Activated T-cell treated with anti-CD3 and anti-CD28 coated beads, Interleukin-2, amount 50 U/mL, for 1 hour (primary cell): ENCODE data around the gene AGPAT1.
"Not testable (repeated sequence)": the region's sequence is repeated elsewhere in the genome, so short reads cannot be mapped to it uniquely, and the experiment has no call there.

ENCODE experiments used
- DNase-seq: peaks from one replicate; pipeline ENCODE4 v3.0.0-alpha.2; 2020

Gene AGPAT1, protein sequence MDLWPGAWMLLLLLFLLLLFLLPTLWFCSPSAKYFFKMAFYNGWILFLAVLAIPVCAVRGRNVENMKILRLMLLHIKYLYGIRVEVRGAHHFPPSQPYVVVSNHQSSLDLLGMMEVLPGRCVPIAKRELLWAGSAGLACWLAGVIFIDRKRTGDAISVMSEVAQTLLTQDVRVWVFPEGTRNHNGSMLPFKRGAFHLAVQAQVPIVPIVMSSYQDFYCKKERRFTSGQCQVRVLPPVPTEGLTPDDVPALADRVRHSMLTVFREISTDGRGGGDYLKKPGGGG

DNA sequence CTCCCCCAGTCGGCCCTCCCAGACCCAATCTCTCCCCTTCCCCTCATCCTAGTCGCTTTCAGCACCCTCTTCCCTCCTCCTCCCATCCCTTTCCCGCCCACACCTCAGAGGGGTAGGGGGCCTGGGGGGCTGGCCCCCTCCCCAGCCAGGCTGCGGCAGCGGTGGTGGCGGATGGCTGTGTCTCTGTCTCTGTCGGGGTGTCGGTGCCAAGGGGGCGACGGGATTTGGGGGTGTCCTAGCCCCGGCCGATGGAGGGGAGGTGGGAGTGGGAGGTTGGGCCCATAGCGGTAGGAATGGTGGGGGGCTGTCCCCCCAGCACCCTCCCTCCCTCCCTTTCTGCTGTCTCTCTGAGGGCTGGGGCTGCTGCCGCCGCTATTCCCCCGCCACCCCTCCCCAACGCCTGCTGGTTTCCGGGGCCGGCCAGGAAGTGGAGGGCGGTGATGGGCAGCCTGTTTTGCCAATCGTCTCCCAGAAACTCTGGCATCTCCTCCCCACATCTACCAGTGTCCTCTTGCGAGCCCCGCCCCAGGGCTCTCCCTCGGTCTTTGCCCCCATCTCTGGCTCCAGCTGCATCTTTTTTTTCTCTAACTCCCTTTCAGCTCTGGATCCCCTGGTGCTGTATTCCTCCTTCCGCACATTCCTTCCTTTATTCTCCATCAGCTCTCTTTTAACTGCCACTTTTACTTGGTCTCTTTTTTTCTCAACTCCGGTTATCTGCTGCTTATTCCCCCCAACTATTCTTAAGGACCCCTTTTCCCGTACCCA lies at the start of gene AGPAT1:
AGPAT1 (minus strand) TSS at position 374 of the 765 bp plus-strand sequence. CDS start 4,588 bp downstream, outside the sequence.
- DNase-seq = peak; percentile 97

DNA sequence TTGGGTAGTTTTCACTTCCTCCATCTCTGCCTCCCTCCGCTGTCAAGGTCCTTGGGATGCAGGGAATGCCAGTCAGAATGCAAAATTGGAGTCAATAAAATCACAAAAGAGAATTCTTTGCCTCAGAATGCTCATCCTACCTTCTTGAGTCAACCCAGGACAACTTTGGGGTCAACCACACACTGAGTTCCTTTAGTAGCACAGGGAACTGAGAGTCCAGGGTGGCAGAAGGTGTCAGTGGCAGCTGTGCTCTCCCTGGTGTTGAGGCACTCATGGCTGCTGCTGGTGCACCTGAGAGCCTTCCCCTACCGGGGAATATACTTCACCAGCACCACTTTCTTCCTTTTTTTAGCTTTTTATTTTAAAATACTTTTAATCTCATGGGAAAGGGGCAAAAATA lies 48.8 kb upstream of the AGPAT1 start:
- no peak for DNase-seq

GRCh38 chr6:32223258-32224235 lies 47.7 kb upstream of the AGPAT1 start, which contains the start of gene NOTCH4:
Gene NOTCH4, minus strand, starts transcription at chr6:32224067. Its CDS starts 139 bp downstream, at chr6:32223928.
- DNase-seq = no peak

DNA sequence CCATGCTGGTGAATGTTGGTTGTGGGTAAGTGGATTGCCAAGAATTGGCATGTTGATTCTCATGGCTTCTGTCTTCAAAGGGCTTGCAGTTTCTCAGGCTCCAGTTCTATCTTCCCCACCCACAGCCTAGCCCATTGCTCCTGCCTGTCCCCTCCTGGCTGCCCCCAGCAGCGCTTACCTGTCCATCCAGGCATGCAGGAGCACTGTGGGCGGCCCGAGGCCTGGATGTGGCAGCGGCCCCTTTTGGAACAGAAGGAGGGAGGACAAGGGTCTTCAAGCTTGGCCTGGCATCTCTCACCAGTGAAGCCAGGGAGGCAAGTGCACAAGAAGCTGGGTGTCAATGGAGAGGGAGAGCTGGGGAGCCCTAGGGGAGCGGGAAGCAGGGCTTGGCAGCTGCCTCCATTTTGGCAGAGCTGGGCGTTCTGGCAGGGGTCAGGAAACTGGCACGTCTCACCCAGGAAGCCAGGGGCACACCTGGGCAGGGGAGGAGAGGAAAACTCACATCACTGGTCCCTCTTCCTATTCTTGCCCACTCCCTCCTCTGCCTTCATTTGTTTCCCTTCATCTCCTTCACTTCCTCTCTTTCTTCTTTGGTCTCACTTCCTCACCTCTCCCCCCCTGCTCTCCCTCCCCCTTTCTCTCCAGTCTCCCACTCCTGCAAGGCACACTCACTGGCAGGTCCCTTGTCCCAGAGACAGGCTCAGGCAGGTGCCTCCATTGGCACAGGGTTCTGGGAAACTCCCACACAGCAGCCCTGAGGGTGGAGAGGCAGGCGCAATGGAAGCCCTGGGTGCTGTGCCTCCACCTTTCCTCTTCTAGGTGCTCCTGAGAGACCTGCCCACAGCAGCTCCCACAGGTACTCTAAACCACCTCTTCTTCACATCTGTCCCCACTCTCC lies 46.7 kb upstream of the AGPAT1 start:
- DNase-seq = no peak

GRCh38 chr6:32220021-32220420 lies 44.1 kb upstream of the AGPAT1 start:
- no peak for DNase-seq

DNA sequence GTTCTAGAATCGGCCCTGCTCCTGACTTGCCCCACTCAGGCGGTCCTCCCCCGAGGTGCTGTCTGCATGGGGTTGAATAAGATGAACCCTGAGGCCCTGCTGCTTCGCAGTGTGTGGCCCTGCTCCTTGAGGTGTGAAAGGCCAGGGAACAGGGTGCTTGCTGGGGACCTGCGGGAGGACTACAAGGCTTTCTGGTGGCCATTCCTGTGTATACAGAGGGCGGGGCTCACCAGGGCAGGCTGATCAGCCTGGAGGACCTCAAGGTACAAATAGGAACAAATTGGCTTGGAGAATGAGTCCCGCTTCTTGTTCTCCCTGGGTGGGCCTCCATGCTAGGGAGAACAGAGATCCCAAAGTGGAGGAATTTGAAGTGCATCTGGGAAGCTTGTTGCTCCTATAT lies 42.3 kb upstream of the AGPAT1 start:
- no peak for DNase-seq

DNA sequence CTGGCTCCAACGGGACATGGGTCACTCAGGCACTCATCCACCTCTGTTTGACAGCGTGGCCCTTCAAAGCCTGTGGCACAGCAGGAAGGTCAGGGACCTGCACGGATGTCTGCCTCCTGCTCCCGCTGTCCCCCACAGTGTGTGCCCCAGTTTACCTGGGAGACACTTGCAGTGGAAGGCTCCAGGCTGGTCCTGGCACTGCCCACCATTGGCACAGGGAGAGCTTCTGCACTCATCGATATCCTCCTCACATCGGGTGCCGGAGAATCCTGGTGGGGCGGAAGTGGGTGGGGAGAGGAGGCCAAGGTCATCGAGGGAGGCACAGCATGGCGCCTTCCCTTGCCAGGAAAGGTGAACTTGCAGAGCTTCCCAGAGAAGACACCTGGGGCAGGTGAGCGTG lies 41.1 kb upstream of the AGPAT1 start:
- no peak for DNase-seq

- DNase-seq = no peak
Observed at GRCh38 chr6:32216285-32216684, 40.4 kb upstream of the AGPAT1 start.

GRCh38 chr6:32215617-32216016 lies 39.7 kb upstream of the AGPAT1 start:
- no peak for DNase-seq

DNA sequence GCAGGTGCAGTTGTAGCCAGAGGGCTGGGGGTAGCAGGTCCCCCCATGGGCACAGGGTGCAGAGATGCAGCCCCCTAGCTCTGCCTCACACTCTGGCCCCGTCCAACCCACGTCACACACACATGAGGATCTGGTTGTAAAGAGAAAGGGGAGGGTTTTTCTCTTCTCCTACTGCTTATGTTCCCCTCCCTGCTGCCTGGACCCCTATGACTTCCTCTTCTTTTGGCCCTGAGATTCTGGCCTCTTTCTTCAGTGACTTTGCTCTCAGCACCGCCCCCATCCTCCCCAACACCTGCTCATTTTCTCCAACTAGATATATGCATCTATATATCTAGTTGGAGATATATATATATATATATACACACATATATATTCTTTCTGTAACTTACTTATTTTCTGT lies 38.2 kb upstream of the AGPAT1 start:
- no peak for DNase-seq

GRCh38 chr6:32213649-32214048 lies 37.8 kb upstream of the AGPAT1 start:
- no peak for DNase-seq

DNA sequence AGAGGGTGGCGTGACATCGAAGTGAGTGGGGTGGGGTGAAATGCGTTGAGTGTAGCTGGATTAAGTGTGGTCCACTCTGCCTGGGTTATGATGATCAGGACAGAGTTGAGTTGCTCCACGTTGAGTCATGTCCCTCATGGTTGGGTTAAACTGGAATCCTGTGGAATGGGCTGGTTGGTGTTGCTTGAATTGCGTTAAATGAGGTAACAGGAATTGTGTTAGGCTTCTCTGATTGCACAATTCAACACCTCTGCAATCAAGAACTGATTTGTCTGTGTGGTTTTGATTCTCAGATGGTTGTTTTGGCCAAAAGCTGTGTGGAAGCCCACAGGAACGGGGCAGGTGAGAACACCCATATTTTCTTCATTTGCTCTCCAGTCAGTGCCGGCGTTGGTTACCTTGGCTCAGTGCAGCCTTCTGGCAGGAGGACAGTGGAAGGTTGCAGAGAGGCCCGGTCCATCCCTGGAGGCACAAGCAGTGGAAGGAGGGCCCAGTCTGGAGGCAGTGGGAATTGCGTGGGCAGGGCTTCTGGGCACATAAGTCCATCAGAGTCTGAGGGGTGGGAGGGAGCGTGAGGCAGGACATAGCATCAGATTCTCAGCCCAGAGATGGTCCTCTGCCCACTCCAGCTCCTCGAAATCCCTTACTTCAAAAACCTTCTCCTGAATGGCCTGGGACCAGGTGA lies 36.3 kb upstream of the AGPAT1 start:
- no peak for DNase-seq

DNA sequence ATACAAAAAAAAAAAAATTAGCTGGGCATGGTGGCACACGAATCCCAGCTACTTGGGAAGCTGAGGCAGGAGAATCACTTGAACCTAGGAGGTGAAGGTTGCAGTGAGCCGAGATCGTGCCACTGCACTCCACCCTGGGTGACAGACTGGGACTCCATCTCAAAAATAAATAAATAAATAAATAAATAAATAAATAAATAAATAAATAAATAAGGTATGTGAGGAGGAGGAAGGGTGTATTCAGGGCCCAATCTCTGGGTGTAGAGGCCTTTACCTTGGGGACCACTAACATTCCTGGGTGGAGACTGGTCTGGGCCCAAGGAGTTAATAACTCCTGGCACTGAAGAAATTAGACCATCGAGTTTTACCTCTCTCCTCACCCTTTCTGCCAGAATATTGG lies 35.5 kb upstream of the AGPAT1 start:
- not testable (repeated sequence) for DNase-seq

DNA sequence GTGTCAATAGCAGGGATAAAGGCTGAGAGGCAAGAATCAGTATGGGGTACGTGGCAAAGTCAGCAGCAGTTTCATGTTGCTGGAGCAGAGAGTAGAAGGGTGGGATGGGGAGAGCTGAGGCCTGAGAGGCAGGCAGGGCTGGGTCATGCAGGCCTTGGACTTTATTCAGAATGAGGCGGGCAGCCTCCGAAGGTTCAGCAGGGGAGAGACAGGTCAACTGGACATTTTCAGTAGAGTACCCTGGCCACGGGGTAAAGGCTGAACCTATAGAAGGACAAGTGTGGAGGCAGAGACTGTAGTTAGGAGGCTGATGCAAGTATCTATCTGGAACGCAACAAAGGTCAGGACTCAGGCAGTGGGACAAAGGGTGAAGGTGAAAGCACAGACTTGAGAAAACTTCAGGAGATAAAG lies 34.3 kb upstream of the AGPAT1 start:
- no peak for DNase-seq

DNA sequence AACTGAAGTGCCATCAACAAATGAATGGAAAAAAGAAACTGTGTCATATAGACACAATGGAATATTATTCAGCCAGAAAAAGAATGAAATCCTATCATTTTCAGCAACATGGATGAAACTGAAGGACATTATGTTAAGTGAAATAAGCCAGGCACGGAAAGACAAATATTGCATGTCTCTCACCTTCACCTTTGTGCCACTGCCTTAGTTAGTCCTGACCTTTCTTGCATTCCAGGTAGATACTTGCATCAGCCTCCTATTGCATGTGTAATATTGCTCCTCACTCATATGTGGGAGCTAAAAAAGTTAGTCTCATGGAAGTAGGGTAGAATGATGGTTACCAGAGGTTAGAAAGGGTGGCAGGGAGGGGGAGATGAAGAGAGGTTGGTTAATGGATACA lies 33.1 kb upstream of the AGPAT1 start:
- DNase-seq = no peak

DNA sequence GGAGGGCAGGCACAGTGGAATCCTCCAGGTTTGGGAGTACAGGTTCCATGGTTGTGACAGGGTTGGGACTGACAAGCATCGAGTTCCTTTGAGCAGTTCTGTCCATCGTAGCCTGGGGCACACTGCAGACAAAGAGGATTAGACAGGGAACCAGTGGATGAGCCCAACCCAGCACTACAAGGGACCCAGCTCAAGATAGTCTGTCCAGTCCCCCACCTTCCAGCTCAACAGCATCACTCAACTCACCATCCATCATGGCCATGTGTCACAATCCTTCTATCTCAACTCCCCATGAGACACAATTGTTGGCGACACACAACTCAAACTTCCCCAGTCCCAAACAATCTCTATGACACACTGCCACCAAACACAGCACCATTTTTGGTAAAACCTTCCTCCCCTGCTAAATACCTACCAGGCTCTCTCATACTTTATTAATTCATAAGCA lies 28.4 kb upstream of the AGPAT1 start:
- no peak for DNase-seq

- DNase-seq = no peak
Observed at GRCh38 chr6:32203426-32204267, 27.8 kb upstream of the AGPAT1 start.

DNA sequence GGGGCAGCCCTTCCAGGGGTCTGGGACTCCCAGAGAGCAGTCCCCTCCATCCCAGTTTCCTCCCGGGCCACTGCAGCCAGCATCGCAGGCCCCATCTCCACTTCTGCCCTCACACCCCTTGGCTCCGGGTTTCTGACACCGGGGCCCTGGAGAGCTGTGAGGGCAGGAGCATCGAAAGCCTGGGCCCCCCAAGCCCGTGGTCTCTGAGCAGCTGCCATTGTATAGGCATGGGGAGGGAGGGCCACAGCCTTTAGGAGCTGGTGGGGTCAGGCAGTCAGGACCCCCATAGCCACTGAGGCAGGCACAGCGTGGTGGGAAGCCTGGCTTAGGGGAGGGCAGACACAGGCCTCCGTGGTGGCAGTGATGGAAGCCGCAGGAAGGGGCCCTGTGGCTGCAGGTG lies 26.3 kb upstream of the AGPAT1 start:
- DNase-seq = no peak

GRCh38 chr6:32200711-32201475 lies 25.0 kb upstream of the AGPAT1 start:
- DNase-seq = no peak

DNA sequence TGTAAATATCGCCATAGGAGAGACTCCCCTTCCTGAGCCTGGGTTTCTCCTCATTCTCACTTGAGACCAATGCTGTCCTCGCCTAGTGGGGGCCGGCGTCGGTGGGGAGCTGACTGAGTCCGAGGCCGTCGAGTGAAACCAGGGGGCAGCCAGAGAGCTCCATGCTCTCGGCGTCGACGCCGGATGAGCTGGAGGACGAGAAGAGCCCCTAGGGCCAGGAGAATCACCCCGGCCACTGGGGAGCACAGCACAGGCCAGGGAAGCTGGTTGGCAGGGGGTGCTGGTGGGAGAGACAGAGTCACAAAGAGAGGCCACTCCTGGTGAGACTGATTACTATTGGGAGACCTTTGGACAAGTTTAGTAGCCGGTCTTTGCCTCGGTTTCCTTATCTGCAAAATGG lies 23.0 kb upstream of the AGPAT1 start:
- DNase-seq = no peak
